IMR-90 (cell line): ENCODE results near the gene IRAG1. TPM values are rescaled to one million over a fixed set of nuclear protein-coding genes. Genes with fewer than 3 reads are reported as not detected.

Experiments used
- ATAC-seq: fragments of 200-7000 bp; cut with Tn5 transposase; 2 replicates; pipeline ENCODE4 v1.9.1; 2020; ENCODE audit warnings: low read depth, mild to moderate bottlenecking, moderate library complexity
- BruUV-seq: library from RNA; stranded (reverse); fragments of 400-500 nt; replicated peaks from 2 replicates; lab custom pipeline; 2021; lab: Mats Ljungman, UMichigan
- CTCF ChIA-PET: fragments of 300-600 bp; formaldehyde crosslinking; extraction: SDS; loops from one replicate; lab custom pipeline; 2021; ENCODE audit warnings: antibody characterized with exemption; lab: Yijun Ruan, JAX
- POLR2A ChIA-PET: fragments of 300-600 bp; sonication (Branson Sonifier 250); formaldehyde crosslinking; loops from one replicate; lab custom pipeline; 2022; ENCODE audit warnings: antibody characterized with exemption; ENCODE audit not compliant: unreplicated experiment; lab: Charles Lee
- DNase-seq: peaks from one replicate; pipeline ENCODE4 v3.0.0; 2013
- H2AFZ ChIP-seq: replicated peaks from 2 replicates; pipeline ENCODE3; 2013; ENCODE audit warnings: low read length, mild to moderate bottlenecking; ENCODE audit not compliant: poor library complexity
- H2AK5ac ChIP-seq: 2 replicates; pipeline ENCODE4 v1.6.1; 2013; ENCODE audit warnings: low read depth, low read length, inconsistent platforms
- H2AK9ac ChIP-seq: replicated peaks from 2 replicates; pipeline ENCODE3; 2013; ENCODE audit warnings: mild to moderate bottlenecking, low read depth, low read length, moderate library complexity; ENCODE audit not compliant: poor library complexity
- H2BK120ac ChIP-seq: 2 replicates; pipeline ENCODE4 v1.6.1; 2013; ENCODE audit warnings: low read depth, low read length, inconsistent platforms
- H2BK15ac ChIP-seq: 3 replicates; pipeline ENCODE4 v1.6.1; 2013; ENCODE audit warnings: low read depth, low read length, inconsistent platforms
- H2BK20ac ChIP-seq: 2 replicates; pipeline ENCODE4 v1.6.1; 2013; ENCODE audit warnings: low read depth, mild to moderate bottlenecking, inconsistent platforms, low read length, moderate library complexity
- H2BK5ac ChIP-seq: 2 replicates; pipeline ENCODE4 v1.6.1; 2013; ENCODE audit warnings: mild to moderate bottlenecking, low read depth, low read length, inconsistent platforms; ENCODE audit not compliant: poor library complexity, severe bottlenecking
- H3K14ac ChIP-seq: replicated peaks from 2 replicates; pipeline ENCODE4 v1.6.1; 2013; ENCODE audit warnings: low read depth, low read length, inconsistent platforms
- H3K18ac ChIP-seq: 2 replicates; pipeline ENCODE4 v1.6.1; 2013; ENCODE audit warnings: low read depth, low read length, control low read depth
- H3K23ac ChIP-seq: 2 replicates; pipeline ENCODE4 v1.6.1; 2013; ENCODE audit warnings: low read depth, low read length, inconsistent platforms
- H3K27ac ChIP-seq: 2 replicates; pipeline ENCODE4 v1.5.1; 2013; ENCODE audit warnings: mild to moderate bottlenecking, control low read depth, low read length; ENCODE audit not compliant: insufficient read depth
- H3K27me3 ChIP-seq: 2 replicates; pipeline ENCODE4 v1.6.1; 2013; ENCODE audit warnings: low read length; ENCODE audit not compliant: control insufficient read depth, insufficient read depth
- H3K36me3 ChIP-seq: 2 replicates; pipeline ENCODE4 v1.6.1; 2013; ENCODE audit warnings: low read length, mixed read lengths; ENCODE audit not compliant: control insufficient read depth, insufficient read depth
- H3K4ac ChIP-seq: 2 replicates; pipeline ENCODE4 v1.6.1; 2013; ENCODE audit warnings: low read depth, low read length, inconsistent platforms
- H3K4me1 ChIP-seq: 2 replicates; pipeline ENCODE4 v1.6.1; 2013; ENCODE audit warnings: low read length, mixed read lengths; ENCODE audit not compliant: control insufficient read depth, insufficient read depth
- H3K4me2 ChIP-seq: 2 replicates; pipeline ENCODE4 v1.6.1; 2013; ENCODE audit warnings: low read depth, mild to moderate bottlenecking, control low read depth, low read length, moderate library complexity
- H3K4me3 ChIP-seq: 2 replicates; pipeline ENCODE4 v1.5.1; 2013; ENCODE audit warnings: low read depth, mild to moderate bottlenecking, control low read depth, low read length, moderate library complexity; ENCODE audit not compliant: insufficient read depth
- H3K56ac ChIP-seq: 2 replicates; pipeline ENCODE4 v1.6.1; 2013; ENCODE audit warnings: low read length, inconsistent platforms; ENCODE audit not compliant: insufficient read depth; ENCODE audit errors: extremely low read depth
- H3K79me1 ChIP-seq, 2 experiments: 2 replicates each; pipeline ENCODE4 v1.6.1; 2013; ENCODE audit warnings: low read length in 2 of 2, inconsistent platforms in 1 of 2, low read depth in 1 of 2
- H3K9ac ChIP-seq: 2 replicates; pipeline ENCODE4 v1.6.1; 2013; ENCODE audit warnings: low read depth, low read length, control low read depth
- H3K9me1 ChIP-seq: 2 replicates; pipeline ENCODE4 v1.6.1; 2013; ENCODE audit warnings: low read length, inconsistent platforms; ENCODE audit not compliant: insufficient read depth
- H3K9me3 ChIP-seq: 2 replicates; pipeline ENCODE4 v1.6.1; 2013; ENCODE audit warnings: low read length; ENCODE audit not compliant: control insufficient read depth, insufficient read depth
- H4K20me1 ChIP-seq: 2 replicates; pipeline ENCODE4 v1.6.1; 2013; ENCODE audit warnings: low read length, inconsistent platforms; ENCODE audit not compliant: insufficient read depth
- H4K5ac ChIP-seq: 2 replicates; pipeline ENCODE4 v1.6.1; 2013; ENCODE audit warnings: mild to moderate bottlenecking, low read depth, low read length, control low read depth
- H4K8ac ChIP-seq, 2 experiments: 2 replicates each; pipeline ENCODE4 v1.6.1; 2013; ENCODE audit warnings: low read depth in 2 of 2, low read length in 2 of 2, control low read depth in 1 of 2, inconsistent platforms in 1 of 2
- H4K91ac ChIP-seq: 2 replicates; pipeline ENCODE4 v1.6.1; 2013; ENCODE audit warnings: low read depth, low read length, inconsistent platforms; ENCODE audit not compliant: insufficient read depth
- BHLHE40 ChIP-seq: fragments of 150-350 bp; IDR thresholded peaks from 2 replicates; pipeline ENCODE4 v1.6.1; 2016; ENCODE audit warnings: mild to moderate bottlenecking, low read depth, low read length
- CEBPB ChIP-seq: IDR thresholded peaks from 2 replicates; pipeline ENCODE4 v1.6.1; 2012; ENCODE audit warnings: low read depth, low read length, improper control_type of control experiment
- CHD1 ChIP-seq: IDR thresholded peaks from 2 replicates; pipeline ENCODE4 v1.6.1; 2012; ENCODE audit warnings: low read depth, low read length, improper control_type of control experiment
- MAFK ChIP-seq: IDR thresholded peaks from 2 replicates; pipeline ENCODE4 v1.6.1; 2012; ENCODE audit warnings: low read depth, low read length, improper control_type of control experiment
- MXI1 ChIP-seq: IDR thresholded peaks from 2 replicates; pipeline ENCODE4 v1.6.1; 2012; ENCODE audit warnings: low read depth, mild to moderate bottlenecking, low read length, moderate library complexity, borderline replicate concordance
- NFE2L2 ChIP-seq: fragments of 150-350 bp; IDR thresholded peaks from 2 replicates; pipeline ENCODE4 v1.6.1; 2016; ENCODE audit warnings: low read depth, mild to moderate bottlenecking, low read length
- POLR2A ChIP-seq: IDR thresholded peaks from 2 replicates; pipeline ENCODE4 v1.6.1; 2012; ENCODE audit warnings: mild to moderate bottlenecking, low read depth, low read length
- RCOR1 ChIP-seq: IDR thresholded peaks from 2 replicates; pipeline ENCODE4 v1.6.1; 2012; ENCODE audit warnings: mild to moderate bottlenecking, low read length, improper control_type of control experiment; ENCODE audit not compliant: insufficient replicate concordance
- RFX5 ChIP-seq: IDR thresholded peaks from 2 replicates; pipeline ENCODE4 v1.8.0; 2012; ENCODE audit warnings: low read depth, mild to moderate bottlenecking, low read length, moderate library complexity
- WGBS, 2 experiments: methylation state at CpG; one replicate each; pipeline versions ENCODE4 v1.1.5 to v1.1.7; 2013; ENCODE audit warnings: missing lambda C conversion rate in 2 of 2; ENCODE audit not compliant: insufficient read length in 1 of 2; ENCODE audit errors: extremely low coverage in 2 of 2; 5-methylcytosine and 5-hydroxymethylcytosine counted together
- dilution Hi-C: fragments of 300-500 bp; cut with HindIII; formaldehyde crosslinking; loops from one replicate; pipeline ENCODE4 v1.14.3; 2018; ENCODE audit warnings: low sequenced_read_pairs; ENCODE audit not compliant: unreplicated experiment
- in situ Hi-C: fragments of 300-500 bp; cut with MboI; formaldehyde crosslinking; loops from 3 replicates; pipeline ENCODE4 v1.14.3; 2019; ENCODE audit warnings: low sequenced_read_pairs, inconsistent platforms, mixed read lengths
- intact Hi-C: fragments of 100-400 bp; cut with micrococcal nuclease; formaldehyde crosslinking; loops from 2 replicates; pipeline ENCODE4 v1.10.0; 2022
- polyA plus RNA-seq, 3 experiments: library from polyadenylated mRNA; depleted of rRNA; stranded (reverse); fragments of >200 nt; gene quantifications; 2 replicates each; pipeline ENCODE4 v1.2.3, GENCODE V29; 2012; ENCODE audit warnings: low replicate concordance in 1 of 3
- total RNA-seq: library from RNA; depleted of rRNA; stranded (reverse); fragments of >200 nt; gene quantifications from 2 replicates; pipeline ENCODE4 v1.2.3, GENCODE V29; 2012
- TF ChIP-seq, protein P1 (sequence below): fragments of 150-350 bp; IDR thresholded peaks from 2 replicates; pipeline ENCODE4 v1.6.1; 2016; ENCODE audit warnings: low read depth, mild to moderate bottlenecking, low read length, moderate library complexity, borderline replicate concordance
- TF ChIP-seq, protein P2 (sequence below): fragments of 150-350 bp; IDR thresholded peaks from 2 replicates; pipeline ENCODE4 v1.6.1; 2017; ENCODE audit warnings: mild to moderate bottlenecking, antibody characterized with exemption, low read length, low read depth
- TF ChIP-seq, protein P3 (sequence below): conservative IDR thresholded peaks from 2 replicates; pipeline ENCODE4 v1.5.1; 2012; ENCODE audit warnings: mild to moderate bottlenecking, low read depth, low read length, improper control_type of control experiment

IRAG1 gene
- total and polyA plus RNA-seq, 2 of the 4 experiments (the other 2 are of a cell fraction) = 19.4 to 25.8 TPM

DNA sequence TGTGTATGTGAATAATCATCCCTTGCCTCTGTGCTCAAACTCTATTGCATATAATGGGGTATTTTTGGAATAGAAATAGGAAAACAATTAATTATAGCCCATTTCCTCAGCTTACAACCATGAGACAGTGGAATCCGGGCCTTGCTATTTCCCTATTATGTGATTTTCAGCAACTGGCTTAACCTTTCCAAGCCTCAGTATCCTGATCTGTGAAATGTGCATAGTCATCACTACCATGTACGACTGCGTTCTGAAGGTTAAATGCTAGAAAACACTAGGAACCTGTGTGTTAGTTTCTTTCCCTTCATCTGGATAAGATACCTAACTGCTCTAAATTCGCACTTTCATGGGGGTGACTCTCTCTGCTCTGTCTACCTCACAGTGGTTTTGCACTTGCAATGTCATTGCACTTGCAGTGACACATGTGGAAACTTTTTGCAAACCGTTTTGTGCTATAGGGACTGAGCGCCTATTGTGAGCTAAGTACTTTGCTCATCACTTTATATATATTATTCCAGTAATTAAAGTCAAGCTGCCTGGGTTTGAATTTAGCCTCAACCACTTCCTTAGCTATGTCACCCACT lies 48.3 kb downstream of the IRAG1 start:
- Histone ChIP-seq H2BK20ac (no peak overlapping the region), H2AK5ac (no peak overlapping the region), H3K9ac (no peak overlapping the region), H3K56ac (no peak overlapping the region), H3K4me2 (no peak overlapping the region), H2BK5ac (no peak overlapping the region), H3K4me1 (peaks cover 24% of the 10 kb centered on the region), H3K9me3 (no peaks in the 10 kb centered on the region), H2BK120ac (no peak overlapping the region), H3K14ac (no peak overlapping the region), H3K36me3 (peaks cover 31% of the 10 kb centered on the region), H4K20me1 (peaks cover 4% of the 10 kb centered on the region; the same call in 1 of the 2 replicates), H3K27me3 (no peaks in the 10 kb centered on the region), H2BK15ac (no peak overlapping the region), H4K91ac (no peak overlapping the region), H3K4me3 (no peak overlapping the region), H2AK9ac (no peak overlapping the region), H4K8ac (no peak overlapping the region), H3K4ac (no peak overlapping the region), H3K27ac (no peak overlapping the region), H3K23ac (0 out of 2 replicates have a peak overlapping the region, but pooled peaks have one; percentile 20), H4K5ac (no peak overlapping the region), H3K9me1 (peaks cover 45% of the 10 kb centered on the region), H2AFZ (no peak overlapping the region), H3K79me1 (peaks cover 20 to 86% of the 10 kb centered on the region in 2 experiments; a peak in 3 of 4 replicates), H3K18ac (no peak overlapping the region)
- in situ Hi-C loops = no loop called here
- no CpG with 5 or more reads among the region's 6 CpGs for WGBS, 2 experiments
- TF ChIP-seq RCOR1 (no peak), CEBPB (no peak), BHLHE40 (no peak), MAFK (peak; percentile 65), CHD1 (no peak), POLR2A (no peak), MXI1 (no peak), RFX5 (no peak), NFE2L2 (peak; percentile 37; the same call in 1 of the 2 replicates)
- TF ChIP-seq, protein P1, sequence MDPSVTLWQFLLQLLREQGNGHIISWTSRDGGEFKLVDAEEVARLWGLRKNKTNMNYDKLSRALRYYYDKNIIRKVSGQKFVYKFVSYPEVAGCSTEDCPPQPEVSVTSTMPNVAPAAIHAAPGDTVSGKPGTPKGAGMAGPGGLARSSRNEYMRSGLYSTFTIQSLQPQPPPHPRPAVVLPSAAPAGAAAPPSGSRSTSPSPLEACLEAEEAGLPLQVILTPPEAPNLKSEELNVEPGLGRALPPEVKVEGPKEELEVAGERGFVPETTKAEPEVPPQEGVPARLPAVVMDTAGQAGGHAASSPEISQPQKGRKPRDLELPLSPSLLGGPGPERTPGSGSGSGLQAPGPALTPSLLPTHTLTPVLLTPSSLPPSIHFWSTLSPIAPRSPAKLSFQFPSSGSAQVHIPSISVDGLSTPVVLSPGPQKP = no peak
- TF ChIP-seq, protein P2, sequence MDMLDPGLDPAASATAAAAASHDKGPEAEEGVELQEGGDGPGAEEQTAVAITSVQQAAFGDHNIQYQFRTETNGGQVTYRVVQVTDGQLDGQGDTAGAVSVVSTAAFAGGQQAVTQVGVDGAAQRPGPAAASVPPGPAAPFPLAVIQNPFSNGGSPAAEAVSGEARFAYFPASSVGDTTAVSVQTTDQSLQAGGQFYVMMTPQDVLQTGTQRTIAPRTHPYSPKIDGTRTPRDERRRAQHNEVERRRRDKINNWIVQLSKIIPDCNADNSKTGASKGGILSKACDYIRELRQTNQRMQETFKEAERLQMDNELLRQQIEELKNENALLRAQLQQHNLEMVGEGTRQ = no peak
- TF ChIP-seq, protein P3, sequence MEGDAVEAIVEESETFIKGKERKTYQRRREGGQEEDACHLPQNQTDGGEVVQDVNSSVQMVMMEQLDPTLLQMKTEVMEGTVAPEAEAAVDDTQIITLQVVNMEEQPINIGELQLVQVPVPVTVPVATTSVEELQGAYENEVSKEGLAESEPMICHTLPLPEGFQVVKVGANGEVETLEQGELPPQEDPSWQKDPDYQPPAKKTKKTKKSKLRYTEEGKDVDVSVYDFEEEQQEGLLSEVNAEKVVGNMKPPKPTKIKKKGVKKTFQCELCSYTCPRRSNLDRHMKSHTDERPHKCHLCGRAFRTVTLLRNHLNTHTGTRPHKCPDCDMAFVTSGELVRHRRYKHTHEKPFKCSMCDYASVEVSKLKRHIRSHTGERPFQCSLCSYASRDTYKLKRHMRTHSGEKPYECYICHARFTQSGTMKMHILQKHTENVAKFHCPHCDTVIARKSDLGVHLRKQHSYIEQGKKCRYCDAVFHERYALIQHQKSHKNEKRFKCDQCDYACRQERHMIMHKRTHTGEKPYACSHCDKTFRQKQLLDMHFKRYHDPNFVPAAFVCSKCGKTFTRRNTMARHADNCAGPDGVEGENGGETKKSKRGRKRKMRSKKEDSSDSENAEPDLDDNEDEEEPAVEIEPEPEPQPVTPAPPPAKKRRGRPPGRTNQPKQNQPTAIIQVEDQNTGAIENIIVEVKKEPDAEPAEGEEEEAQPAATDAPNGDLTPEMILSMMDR = no peak
- BruUV-seq = no TSS peak
- DNase-seq (no peak), ATAC-seq (no peak)
- CTCF ChIA-PET = interaction anchor here (1.4 kb wide), 1 partner anchor 9 kb away, joined by 4 read pairs; no protein-coding TSS in a partner anchor
- POLR2A ChIA-PET = no interaction called here
- intact Hi-C loops = no loop called here
- dilution Hi-C loops = no loop called here
